ENCODE measurements around the gene C18orf63. TPM values are rescaled to one million over a fixed set of nuclear protein-coding genes. Genes with fewer than 3 reads are reported as not detected.

Gene C18orf63
- total RNA-seq, 1 donor from 2014 or later, result not detected

GRCh38 chr18:74380916-74381315 lies 65.3 kb downstream of the C18orf63 start:
- DNase-seq (ENCODE audit: low read depth), result no peak
- no peak for TF ChIP-seq CTCF (conservative IDR thresholded peaks at IDR 0.05; ENCODE audit: low read depth, low read length)
- no peak overlapping the region for H3K4me3 ChIP-seq (ENCODE audit: low read depth, low read length)

- no peak overlapping the region for H3K4me3 ChIP-seq (ENCODE audit: low read depth, low read length)
- no peak for DNase-seq (ENCODE audit: low read depth)
- no peak for TF ChIP-seq CTCF (conservative IDR thresholded peaks at IDR 0.05; ENCODE audit: low read depth, low read length)
Observed at GRCh38 chr18:74381621-74382295, 66.1 kb downstream of the C18orf63 start.

- TF ChIP-seq CTCF (conservative IDR thresholded peaks at IDR 0.05; ENCODE audit: low read depth, low read length), result no peak
- no peak overlapping the region for H3K4me3 ChIP-seq (ENCODE audit: low read depth, low read length)
Observed at GRCh38 chr18:74382481-74383017, 66.9 kb downstream of the C18orf63 start.

GRCh38 chr18:74387383-74387782 lies 71.7 kb downstream of the C18orf63 start:
- no peak overlapping the region for H3K4me3 ChIP-seq (ENCODE audit: low read depth, low read length)
- TF ChIP-seq CTCF (conservative IDR thresholded peaks at IDR 0.05; ENCODE audit: low read depth, low read length), result no peak
- no peak for DNase-seq (ENCODE audit: low read depth)

More at GRCh38 chr18:74382481-74383017, 66.9 kb downstream of the C18orf63 start:
- no peak for DNase-seq (ENCODE audit: low read depth)

- no peak for TF ChIP-seq CTCF (conservative IDR thresholded peaks at IDR 0.05; ENCODE audit: low read depth, low read length)
- DNase-seq (ENCODE audit: low read depth), result no peak
- H3K4me3 ChIP-seq (ENCODE audit: low read depth, low read length), result no peak overlapping the region
Observed at GRCh38 chr18:74388227-74388626, 72.6 kb downstream of the C18orf63 start.

- no peak for DNase-seq (ENCODE audit: low read depth)
- no peak overlapping the region for H3K4me3 ChIP-seq (ENCODE audit: low read depth, low read length)
- no peak for TF ChIP-seq CTCF (conservative IDR thresholded peaks at IDR 0.05; ENCODE audit: low read depth, low read length)
Observed at GRCh38 chr18:74389171-74389927, 73.7 kb downstream of the C18orf63 start.

All from epithelial cell of proximal tubule (primary cell).